HAP-1 (cell line): ENCODE results near the gene MEOX2.

ENCODE experiments used
- DNase-seq, 2 experiments: peaks; one replicate each; pipeline ENCODE4 v3.0.0-alpha.2; 2016 to 2020; ENCODE audit warnings: low spot score in 2 of 2
- H3K27me3 ChIP-seq: fragments of 250-450 bp; sonication (Bioruptor Pico); 2 replicates; pipeline ENCODE4 v1.5.1; 2020; ENCODE audit warnings: low read depth, mild to moderate bottlenecking, moderate library complexity
- H3K36me3 ChIP-seq: fragments of 250-450 bp; sonication (Bioruptor Pico); replicated peaks from 2 replicates; pipeline ENCODE4 v1.5.1; 2020; ENCODE audit warnings: mild to moderate bottlenecking
- H3K4me1 ChIP-seq: fragments of 250-450 bp; sonication (Bioruptor Pico); 2 replicates; pipeline ENCODE4 v1.5.1; 2020; ENCODE audit warnings: mild to moderate bottlenecking
- H3K4me3 ChIP-seq: fragments of 250-450 bp; sonication (Bioruptor Pico); 2 replicates; pipeline ENCODE4 v1.5.1; 2020; ENCODE audit warnings: mild to moderate bottlenecking, moderate library complexity
- H3K9me3 ChIP-seq: fragments of 250-450 bp; sonication (Bioruptor Pico); 2 replicates; pipeline ENCODE4 v1.5.1; 2020; ENCODE audit warnings: mild to moderate bottlenecking, moderate library complexity
- in situ Hi-C: fragments of 300-500 bp; cut with MboI; formaldehyde crosslinking; loops from 3 replicates; pipeline ENCODE4 v1.14.3; 2020; ENCODE audit warnings: low sequenced_read_pairs, inconsistent platforms, mixed read lengths

MEOX2 gene

DNA sequence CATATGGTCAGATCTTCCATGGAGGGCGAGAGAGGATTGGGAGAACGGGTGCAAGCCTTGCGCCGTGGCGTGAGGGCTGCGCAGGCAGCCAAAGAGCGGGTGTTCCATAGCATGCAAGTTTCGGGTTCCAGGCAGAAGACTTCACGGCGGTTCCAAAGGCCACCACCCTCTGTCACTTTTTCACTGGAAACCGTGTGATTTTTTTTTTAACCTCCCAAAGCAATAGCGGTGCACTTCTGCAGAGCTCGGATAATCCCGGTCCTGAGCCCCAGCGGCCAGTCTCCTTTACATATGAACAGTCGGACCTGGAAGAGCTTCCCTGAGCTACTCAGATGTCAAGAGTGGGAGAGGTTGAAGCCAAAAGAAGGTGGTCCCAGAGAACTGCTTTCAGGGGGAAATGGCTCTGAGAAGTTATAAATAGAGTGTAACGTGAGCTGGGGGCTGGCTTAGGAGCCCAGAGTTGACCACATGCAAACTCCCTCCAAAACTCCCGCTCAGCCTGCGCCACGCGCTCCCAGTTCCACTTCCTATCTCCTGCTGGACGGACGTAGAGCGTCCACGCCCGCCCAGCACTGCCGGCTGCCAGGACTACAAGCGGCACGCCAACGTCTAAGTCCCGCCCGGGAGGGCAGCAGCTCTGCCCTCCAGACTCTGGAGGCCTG, at the start of gene MEOX2:
TSS of gene MEOX2 (minus strand) at position 389 of the 662 bp plus-strand sequence. CDS start at position 108, 281 bp downstream.
- Histone ChIP-seq H3K36me3 (no peaks in the 10 kb centered on the region), H3K27me3 (no peaks in the 10 kb centered on the region), H3K4me1 (peaks cover 5% of the 10 kb centered on the region), H3K9me3 (no peaks in the 10 kb centered on the region), H3K4me3 (no peak within 1 kb of the TSS)
- in situ Hi-C loops, result no loop called here
- DNase-seq, result no peak

DNA sequence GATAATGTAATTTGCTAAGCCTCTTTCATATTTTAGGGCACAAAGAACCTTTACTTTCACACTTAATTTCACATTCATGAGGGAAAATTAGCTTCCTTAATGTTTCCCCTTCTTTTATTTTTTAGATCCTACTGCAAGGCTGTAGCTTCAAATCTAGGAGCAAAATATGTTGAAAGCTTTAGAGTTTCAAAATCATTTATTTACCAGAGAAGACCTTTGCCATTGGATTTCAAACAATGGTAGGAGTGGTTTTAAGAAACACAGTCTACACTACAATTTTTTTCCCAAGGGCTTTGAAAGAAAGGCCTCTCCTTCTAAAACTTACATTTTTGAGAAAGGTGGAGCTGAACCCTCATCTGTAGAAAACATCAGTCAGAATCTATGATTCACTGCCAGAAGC, 43.3 kb upstream of the MEOX2 start:
- H3K27me3 ChIP-seq, result no peaks in the 10 kb centered on the region
- peaks cover 4% of the 10 kb centered on the region for H3K4me1 ChIP-seq
- in situ Hi-C loops, result no loop called here
- no peaks in the 10 kb centered on the region for H3K36me3 ChIP-seq
- H3K9me3 ChIP-seq, result no peaks in the 10 kb centered on the region
- DNase-seq, result no peak
- H3K4me3 ChIP-seq, result no peak overlapping the region

DNA sequence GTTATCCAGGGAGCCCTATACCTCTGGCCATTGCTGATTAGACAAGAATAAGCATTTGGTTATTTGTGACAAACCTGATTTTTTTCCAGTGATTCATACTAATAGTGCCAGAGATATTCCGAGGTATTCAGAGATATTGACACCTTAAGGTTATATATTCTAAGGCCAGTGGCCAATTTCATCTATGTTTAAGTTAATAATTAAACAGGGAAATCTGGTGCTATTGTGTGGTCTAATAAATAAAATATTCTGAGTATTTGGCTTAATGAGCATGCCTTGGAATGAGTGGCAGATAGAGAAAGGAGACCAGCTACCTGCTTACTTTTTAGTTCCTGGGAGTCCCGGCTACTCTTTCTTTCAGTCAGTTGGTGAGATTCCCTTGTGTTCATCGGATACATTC, 38.6 kb upstream of the MEOX2 start:
- in situ Hi-C loops, result no loop called here
- DNase-seq, result no peak
- Histone ChIP-seq H3K4me1 (peaks cover 10% of the 10 kb centered on the region), H3K27me3 (no peaks in the 10 kb centered on the region), H3K9me3 (no peaks in the 10 kb centered on the region), H3K36me3 (no peaks in the 10 kb centered on the region), H3K4me3 (no peak overlapping the region)

DNA sequence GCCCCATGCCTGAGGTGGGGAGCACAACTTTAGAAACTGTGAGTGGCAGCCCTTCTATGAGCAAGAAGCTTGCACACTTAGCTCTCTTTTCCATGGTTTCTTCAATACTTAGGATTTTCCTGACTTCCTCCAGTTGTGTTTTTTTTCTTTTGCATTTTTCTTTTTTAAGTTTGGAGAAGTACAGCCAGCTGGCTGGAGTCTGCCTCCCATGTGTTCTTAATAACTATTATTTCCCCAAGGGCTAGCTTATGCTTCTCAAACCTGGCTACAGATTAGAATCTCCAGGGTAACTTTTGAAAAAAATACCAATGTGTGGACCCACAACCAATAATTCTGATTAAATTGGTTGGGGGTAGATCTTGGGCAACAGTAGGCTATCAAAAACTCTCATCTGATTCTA, 37.4 kb upstream of the MEOX2 start:
- H3K4me1 ChIP-seq, result peaks cover 16% of the 10 kb centered on the region
- in situ Hi-C loops, result loop anchor here (25.0 kb wide), 1 partner anchor 412 kb away; no protein-coding TSS in a partner anchor
- H3K36me3 ChIP-seq, result no peaks in the 10 kb centered on the region
- no peaks in the 10 kb centered on the region for H3K9me3 ChIP-seq
- no peaks in the 10 kb centered on the region for H3K27me3 ChIP-seq
- H3K4me3 ChIP-seq, result no peak overlapping the region
- DNase-seq, result no peak

DNA sequence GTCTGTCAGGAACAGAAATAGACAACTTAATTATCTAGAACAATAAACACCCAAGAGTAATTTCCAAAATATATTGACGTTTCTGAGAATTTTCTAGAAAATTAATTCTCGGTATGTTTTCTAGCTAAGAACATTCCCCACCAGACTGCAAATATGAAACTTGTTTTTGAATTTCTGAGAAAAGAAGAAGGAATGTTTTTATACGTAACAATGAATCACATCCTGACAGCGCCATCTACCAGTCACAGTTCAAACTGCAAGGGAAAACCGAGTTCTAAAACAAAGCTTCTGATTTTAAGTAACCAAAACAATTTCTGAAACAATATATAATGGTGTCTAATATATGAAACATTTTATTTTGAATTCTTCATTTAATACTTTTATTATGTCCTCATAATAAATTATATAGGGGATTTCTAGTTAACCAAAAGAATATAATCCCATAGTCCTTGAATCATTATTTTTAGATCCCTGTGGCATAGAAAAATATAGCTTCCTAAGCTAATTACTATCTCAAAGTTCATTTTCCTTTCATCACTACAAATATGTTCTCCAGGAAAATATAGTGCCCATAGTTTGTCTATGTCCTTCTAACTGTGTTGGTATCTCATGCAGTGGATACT, 34.5 kb upstream of the MEOX2 start:
- H3K27me3 ChIP-seq, result no peaks in the 10 kb centered on the region; the same call in 1 of the 2 replicates
- H3K4me1 ChIP-seq, result peaks cover 16% of the 10 kb centered on the region
- H3K4me3 ChIP-seq, result no peak overlapping the region
- in situ Hi-C loops, result loop anchor here (25.0 kb wide), 1 partner anchor 409 kb away; no protein-coding TSS in a partner anchor
- peak; percentile 53 to 59 for DNase-seq
- no peaks in the 10 kb centered on the region for H3K36me3 ChIP-seq
- H3K9me3 ChIP-seq, result no peaks in the 10 kb centered on the region

DNA sequence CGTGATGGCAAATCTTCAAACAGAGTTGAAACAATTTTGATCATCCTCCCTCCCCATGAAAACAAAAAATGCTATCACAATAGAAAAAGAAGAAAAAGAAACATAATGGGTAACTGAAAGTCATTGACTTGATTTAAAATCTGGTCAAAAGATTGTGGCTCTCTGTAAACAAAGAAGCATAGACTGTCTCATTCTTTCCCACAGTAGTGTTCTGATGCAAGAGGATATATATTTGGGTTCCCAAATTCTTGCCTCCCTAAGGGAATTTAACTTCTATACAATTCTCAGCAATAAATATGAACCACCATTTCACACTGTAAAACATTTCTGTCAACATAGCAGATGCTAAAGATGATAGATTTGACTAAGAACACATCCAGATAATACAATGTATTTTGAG, 32.8 kb upstream of the MEOX2 start:
- peak in 1 of 2 experiments; percentile 52 for DNase-seq
- no peaks in the 10 kb centered on the region; the same call in 1 of the 2 replicates for H3K27me3 ChIP-seq
- in situ Hi-C loops, result loop anchor here (25.0 kb wide), 1 partner anchor 407 kb away; no protein-coding TSS in a partner anchor
- H3K36me3 ChIP-seq, result no peaks in the 10 kb centered on the region
- H3K9me3 ChIP-seq, result no peaks in the 10 kb centered on the region
- H3K4me1 ChIP-seq, result peaks cover 8% of the 10 kb centered on the region
- no peak overlapping the region for H3K4me3 ChIP-seq

DNA sequence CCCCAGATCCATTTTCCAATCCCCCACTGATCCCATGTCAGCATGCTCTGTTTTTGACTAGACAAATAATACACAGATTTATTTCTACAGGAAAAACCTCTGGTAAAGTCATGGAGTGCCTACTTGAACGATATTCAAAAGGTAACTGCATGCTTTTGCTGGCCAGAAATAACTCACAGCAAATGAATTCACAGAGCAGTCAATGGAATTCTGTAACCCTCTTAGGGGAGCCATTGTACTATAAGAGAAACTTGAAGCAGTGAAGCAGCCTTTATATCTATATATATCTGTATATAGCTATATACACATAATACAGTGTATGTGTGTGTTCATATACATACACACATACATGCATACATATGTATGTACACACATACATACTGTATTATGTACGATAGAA, 29.0 kb upstream of the MEOX2 start:
- Histone ChIP-seq H3K36me3 (no peaks in the 10 kb centered on the region), H3K4me1 (peaks cover 6% of the 10 kb centered on the region), H3K9me3 (no peaks in the 10 kb centered on the region), H3K27me3 (no peaks in the 10 kb centered on the region; the same call in 1 of the 2 replicates), H3K4me3 (no peak overlapping the region)
- in situ Hi-C loops, result loop anchor here (25.0 kb wide), 1 partner anchor 403 kb away; no protein-coding TSS in a partner anchor
- no peak for DNase-seq

DNA sequence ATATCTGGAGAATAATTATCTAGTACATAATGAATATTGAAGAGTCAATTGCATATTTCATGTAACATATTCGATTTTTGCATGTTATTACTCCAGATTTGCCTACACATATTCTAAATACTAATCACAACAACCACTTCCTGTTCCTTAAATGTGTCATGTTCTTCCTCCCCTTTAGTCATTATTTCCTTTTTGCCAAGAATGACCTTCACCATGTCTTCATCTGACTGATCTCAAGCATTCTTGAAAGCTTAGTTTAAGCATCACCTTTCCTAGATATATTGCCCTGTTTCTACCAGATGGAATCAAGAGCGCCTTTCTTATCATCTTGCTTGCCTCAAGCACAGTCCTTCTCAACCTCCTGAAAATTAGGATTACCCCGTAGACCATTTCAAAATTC, 23.5 kb upstream of the MEOX2 start:
- no peaks in the 10 kb centered on the region for H3K9me3 ChIP-seq
- in situ Hi-C loops, result loop anchor here (25.0 kb wide), 1 partner anchor 398 kb away; no protein-coding TSS in a partner anchor
- H3K36me3 ChIP-seq, result no peaks in the 10 kb centered on the region
- H3K4me3 ChIP-seq, result no peak overlapping the region
- H3K27me3 ChIP-seq, result no peaks in the 10 kb centered on the region
- no peaks in the 10 kb centered on the region for H3K4me1 ChIP-seq
- no peak for DNase-seq

DNA sequence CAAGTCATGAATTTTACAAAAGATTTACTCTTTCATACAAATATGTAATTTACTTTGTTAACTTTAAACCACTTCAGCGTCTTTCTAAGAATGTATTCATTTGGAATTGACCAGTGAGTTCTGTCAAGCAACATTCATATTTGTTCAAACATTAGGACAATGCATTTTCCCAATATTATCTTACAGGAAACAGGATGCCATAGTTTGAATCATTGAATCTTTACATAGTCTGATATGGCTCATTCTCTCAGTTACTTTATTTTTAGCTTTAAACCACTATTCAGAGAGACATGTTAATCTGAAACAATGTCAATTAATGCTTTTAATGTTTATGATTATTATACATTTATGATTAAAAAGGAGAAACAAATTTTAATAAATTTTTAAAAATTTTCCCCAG, 21.1 kb upstream of the MEOX2 start:
- Histone ChIP-seq H3K4me3 (no peak overlapping the region), H3K36me3 (no peaks in the 10 kb centered on the region), H3K4me1 (no peaks in the 10 kb centered on the region), H3K27me3 (no peaks in the 10 kb centered on the region), H3K9me3 (no peaks in the 10 kb centered on the region)
- in situ Hi-C loops, result loop anchor here (25.0 kb wide), 1 partner anchor 395 kb away; no protein-coding TSS in a partner anchor
- DNase-seq, result no peak

DNA sequence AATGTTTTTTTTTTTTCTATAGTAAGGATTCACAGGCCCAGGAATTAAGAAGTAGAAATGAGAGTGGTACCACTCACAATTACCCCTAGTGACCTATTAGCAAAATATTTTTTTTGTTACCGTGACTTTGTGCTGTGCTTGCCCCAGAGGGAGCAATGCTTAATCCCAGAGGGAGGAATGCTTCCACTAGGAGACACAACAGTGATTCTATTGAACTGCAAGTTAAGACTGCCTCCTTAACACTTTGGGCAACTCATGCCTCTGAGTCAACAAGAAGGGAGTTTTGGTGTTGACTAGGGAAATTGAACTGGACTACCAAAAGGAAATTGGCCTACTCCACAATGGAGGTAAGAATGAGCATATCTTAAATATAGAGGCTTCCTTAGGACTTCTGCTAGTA, 17.2 kb upstream of the MEOX2 start:
- H3K36me3 ChIP-seq, result no peaks in the 10 kb centered on the region
- no peak for DNase-seq
- H3K9me3 ChIP-seq, result no peaks in the 10 kb centered on the region
- no peaks in the 10 kb centered on the region for H3K27me3 ChIP-seq
- no peak overlapping the region for H3K4me3 ChIP-seq
- in situ Hi-C loops, result loop anchor here (25.0 kb wide), 1 partner anchor 391 kb away; no protein-coding TSS in a partner anchor
- H3K4me1 ChIP-seq, result no peaks in the 10 kb centered on the region

DNA sequence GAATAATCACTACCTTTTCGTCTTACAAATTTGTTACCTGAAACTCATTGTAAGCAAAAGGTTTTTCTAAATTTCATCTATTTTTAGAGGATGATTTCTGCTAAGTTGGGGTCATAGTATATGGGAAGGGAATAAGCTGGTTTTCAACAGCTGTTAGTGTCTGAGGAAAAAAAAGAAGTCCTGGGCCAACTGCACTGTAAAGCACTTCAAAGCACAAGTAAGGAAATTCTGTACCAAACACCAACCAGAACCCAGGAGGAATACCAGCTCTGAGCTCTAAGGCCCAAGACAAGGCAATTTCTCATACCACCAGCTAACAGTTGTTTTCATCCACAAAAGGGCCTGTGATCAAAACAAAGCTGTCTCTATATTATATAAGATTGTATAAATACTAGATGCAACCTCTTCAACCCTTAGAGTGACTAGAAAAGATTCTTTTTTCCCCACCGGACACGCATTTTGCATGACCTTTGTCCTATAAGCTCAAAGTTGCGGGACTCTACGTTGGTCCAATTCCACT, 6.1 kb upstream of the MEOX2 start:
- Histone ChIP-seq H3K36me3 (no peaks in the 10 kb centered on the region), H3K4me1 (peaks cover 5% of the 10 kb centered on the region), H3K4me3 (no peak overlapping the region), H3K9me3 (no peaks in the 10 kb centered on the region), H3K27me3 (no peaks in the 10 kb centered on the region)
- DNase-seq, result no peak
- in situ Hi-C loops, result no loop called here

DNA sequence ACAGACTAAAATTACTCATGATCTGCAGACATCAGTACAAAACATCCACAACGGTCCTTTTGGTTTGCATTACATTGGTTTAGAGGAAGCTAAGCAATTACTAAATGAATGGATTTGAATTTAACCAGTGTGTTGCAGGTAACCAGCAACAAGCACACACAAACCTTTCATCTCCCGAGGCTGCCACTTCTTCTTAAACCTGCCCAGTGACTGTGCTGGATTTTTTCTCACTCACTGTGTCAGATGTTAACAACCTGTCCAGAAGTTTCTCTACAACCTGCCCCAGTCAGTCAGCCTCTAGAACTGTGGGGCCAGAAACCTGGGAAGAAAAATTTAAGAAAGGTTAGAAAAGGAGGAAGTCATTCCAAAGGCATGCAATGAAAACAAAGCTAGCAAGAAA, 2.4 kb upstream of the MEOX2 start:
- Histone ChIP-seq H3K9me3 (no peaks in the 10 kb centered on the region), H3K4me1 (peaks cover 5% of the 10 kb centered on the region), H3K4me3 (no peak overlapping the region), H3K36me3 (no peaks in the 10 kb centered on the region), H3K27me3 (no peaks in the 10 kb centered on the region)
- DNase-seq, result no peak
- in situ Hi-C loops, result no loop called here

DNA sequence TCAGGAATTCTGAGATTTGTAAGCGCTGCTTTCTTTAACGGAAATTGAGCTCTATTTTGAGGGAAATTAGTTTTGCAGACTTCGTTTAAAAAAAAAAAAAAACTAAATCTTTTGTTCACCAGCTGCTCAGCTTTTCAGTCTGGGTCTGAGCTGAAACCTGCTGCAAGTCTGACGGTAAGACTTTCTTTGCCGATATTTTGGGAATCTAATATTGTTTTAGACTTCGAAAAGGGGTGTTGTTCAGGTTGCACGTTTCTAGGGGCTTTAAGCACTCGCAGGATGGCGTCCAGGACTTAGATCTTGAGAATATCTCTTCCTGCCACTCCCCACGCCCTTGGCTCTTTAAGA, 1.8 kb upstream of the MEOX2 start:
- Histone ChIP-seq H3K4me3 (no peak overlapping the region), H3K27me3 (no peaks in the 10 kb centered on the region), H3K36me3 (no peaks in the 10 kb centered on the region), H3K4me1 (peaks cover 5% of the 10 kb centered on the region), H3K9me3 (no peaks in the 10 kb centered on the region)
- in situ Hi-C loops, result no loop called here
- no peak for DNase-seq

DNA sequence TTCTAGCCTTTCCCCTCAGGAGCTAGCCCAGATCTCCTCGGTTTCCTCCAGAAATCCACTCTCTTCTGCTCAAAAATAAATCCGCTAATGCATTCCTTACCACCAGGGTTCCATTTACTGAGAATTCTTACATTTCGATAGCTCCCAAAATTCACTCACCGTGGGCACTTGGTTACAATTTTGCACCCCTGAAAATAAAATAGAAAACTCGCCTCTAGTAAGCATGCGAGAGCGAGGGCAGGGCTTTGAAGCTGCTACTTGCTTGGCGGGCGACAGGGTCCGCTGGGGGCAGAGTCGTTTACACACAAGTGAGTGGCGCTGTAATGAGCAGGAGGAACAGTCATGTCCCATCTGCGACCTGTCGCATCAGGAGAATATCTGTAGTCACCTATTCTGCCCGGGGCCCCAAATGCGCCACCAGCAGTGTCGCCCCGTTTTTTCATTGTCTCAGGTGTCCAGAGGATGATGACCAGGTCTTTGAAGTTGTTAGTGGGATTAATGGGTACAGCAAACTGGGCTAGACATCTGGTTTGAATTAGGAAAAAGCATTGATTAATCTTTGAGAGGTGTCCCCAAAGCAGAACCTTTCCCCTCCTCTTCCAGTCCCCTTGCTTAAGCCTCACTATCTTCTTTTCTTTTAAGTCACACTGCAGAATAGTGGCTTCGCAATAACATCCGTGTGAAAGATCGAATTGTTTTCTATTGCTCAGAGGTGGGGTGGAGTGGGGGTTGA, 1.2 kb upstream of the MEOX2 start:
- Histone ChIP-seq H3K27me3 (no peaks in the 10 kb centered on the region), H3K9me3 (no peaks in the 10 kb centered on the region), H3K36me3 (no peaks in the 10 kb centered on the region), H3K4me1 (peaks cover 5% of the 10 kb centered on the region), H3K4me3 (no peak overlapping the region)
- in situ Hi-C loops, result no loop called here
- no peak for DNase-seq
